HG02623 (cell line): Measurements from ENCODE around the gene PINK1.

Experiments used
- ATAC-seq: cut with Tn5 transposase; IDR thresholded peaks from one replicate; pipeline ENCODE4 v1.9.1; 2021; ENCODE audit warnings: moderate library complexity; ENCODE audit not compliant: unreplicated experiment

Gene PINK1

GRCh38 chr1:20610970-20611369 lies 22.3 kb upstream of the PINK1 start:
- no peak for ATAC-seq

DNA sequence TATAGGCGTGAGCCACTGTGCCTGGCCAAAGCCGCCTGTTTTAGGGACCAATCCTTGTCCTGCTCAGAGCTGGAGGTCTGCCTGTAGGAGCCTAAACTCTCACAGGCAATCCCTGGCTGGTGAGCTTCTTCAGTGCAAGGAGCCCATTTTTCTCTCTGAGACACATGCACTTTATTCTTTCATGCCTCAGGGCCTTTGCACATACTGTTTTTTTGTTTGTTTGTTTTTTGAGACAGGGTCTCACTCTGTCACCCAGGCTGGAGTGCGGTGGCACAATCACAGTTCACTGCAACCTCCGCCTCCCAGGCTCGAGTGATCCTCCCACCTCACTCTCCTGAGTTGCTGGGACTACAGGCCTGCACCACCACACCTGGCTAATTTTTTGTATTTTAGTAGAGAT lies 21.6 kb upstream of the PINK1 start:
- no peak for ATAC-seq

- ATAC-seq = no peak
These were observed 21.0 kb upstream of the PINK1 start for GRCh38 chr1:20612221-20612746.

- ATAC-seq = no peak
These were observed 19.1 kb upstream of the PINK1 start for GRCh38 chr1:20614131-20614579.

GRCh38 chr1:20615946-20616846 lies 17.1 kb upstream of the PINK1 start:
- ATAC-seq = no peak

DNA sequence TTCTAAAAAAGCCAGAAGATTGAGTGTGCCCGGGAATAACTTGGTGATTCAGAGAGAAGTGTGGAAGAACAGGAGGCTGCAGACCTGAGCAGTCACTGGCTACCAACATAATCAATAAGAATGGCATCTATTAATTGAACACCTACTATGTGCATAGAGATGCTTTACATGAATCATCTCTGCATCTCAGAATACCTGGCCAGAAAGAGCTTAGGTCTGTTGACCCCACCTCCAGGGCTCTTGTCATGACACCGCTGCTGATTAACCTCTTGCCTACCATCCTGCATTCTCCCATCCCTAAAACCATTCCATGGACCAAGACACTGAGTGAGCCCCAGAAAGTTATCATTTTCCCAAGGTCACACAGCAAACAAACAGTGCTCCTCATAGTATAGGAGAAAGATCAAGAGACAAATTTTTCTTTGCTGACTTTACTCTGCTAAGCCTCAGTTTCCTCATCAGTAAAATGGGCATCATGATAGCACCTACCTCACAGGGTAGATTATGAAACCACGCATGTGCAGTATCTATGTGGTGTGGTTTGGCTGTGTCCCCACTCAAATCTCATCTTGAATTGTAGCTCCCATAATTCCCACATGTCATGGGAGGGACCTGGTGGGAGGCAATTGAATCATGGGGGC lies 16.3 kb upstream of the PINK1 start:
- no peak for ATAC-seq

GRCh38 chr1:20618550-20618949 lies 14.7 kb upstream of the PINK1 start:
- ATAC-seq = no peak

- ATAC-seq = no peak
These were observed 13.3 kb upstream of the PINK1 start for GRCh38 chr1:20619999-20620398.

GRCh38 chr1:20621012-20621411 lies 12.2 kb upstream of the PINK1 start:
- no peak for ATAC-seq

DNA sequence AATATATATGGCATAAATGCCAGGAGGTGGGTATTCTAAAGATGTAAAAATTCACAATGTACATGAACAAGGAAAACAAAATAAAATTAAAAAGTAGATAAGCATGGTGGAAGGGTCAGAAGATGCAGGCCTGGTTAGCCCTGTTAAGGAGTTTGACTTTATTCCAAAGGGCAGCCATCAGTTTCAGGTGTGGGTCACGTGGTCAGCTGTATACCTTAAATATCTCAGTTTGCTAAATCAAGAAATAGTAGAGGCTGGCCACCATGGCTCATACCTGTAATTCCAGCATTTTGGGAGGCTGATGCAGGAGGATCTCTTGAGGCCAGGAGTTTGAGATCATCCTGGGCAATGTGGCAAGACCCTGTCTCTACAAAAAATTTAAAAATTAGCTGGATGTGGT lies 8.5 kb upstream of the PINK1 start:
- ATAC-seq = no peak

DNA sequence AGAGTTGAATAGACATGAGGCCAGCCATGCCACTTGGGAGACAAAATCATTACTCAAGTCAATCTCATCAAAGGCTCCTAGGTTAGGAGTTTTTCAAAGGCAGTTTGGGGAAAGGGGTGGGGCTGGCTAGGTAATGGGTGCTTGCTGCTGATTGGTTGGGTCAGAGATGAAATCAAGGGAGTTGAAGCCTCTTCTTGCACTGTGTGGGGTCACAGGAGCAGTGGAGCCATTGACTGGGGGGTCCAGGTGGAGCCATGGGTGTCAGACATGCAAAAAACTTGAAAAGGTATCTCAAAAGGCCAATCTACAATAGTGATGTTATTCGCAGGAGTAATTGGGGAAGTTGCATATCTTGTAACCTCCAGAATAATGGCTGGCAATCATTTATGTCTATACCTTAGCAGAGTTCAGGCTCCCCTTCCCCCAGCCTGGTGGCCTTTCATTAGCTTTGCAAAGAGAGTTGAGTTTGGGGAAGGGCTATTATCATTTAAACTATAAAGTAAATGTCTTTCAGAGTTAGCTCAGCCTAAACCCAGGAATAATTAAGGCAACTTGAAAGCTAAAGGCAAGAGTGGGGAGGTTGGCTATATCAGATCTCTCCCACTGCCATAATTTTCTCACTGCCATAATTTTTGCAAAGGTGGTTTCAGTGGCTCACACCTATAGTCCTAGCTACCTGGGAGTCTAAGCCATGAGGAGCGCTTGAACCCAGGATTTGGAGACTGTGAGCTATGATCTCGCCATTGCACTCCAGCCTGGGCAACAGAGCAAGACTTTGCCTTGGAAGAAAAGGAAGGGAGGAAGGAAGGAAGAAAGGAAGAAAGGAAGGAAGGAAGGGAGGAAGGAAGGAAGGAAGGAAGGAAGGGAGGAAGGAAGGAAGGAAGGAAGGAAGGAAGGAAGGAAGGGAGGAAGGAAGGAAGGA lies 7.8 kb upstream of the PINK1 start:
- no peak for ATAC-seq

DNA sequence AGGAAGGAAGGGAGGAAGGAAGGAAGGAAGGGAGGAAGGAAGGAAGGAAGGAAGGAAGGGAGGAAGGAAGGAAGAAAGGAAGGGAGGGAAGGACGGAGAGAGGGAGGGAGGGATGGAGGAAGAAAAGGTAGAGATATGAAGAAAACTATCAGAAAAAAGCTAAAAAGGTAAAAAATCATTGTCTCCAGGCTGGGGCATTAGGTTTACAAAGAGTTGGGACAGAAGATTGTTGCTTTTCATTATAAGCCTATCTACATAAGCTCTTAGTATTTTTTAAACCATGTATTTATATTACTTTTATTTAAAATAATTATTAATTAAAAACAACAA lies 7.2 kb upstream of the PINK1 start:
- ATAC-seq = no peak

DNA sequence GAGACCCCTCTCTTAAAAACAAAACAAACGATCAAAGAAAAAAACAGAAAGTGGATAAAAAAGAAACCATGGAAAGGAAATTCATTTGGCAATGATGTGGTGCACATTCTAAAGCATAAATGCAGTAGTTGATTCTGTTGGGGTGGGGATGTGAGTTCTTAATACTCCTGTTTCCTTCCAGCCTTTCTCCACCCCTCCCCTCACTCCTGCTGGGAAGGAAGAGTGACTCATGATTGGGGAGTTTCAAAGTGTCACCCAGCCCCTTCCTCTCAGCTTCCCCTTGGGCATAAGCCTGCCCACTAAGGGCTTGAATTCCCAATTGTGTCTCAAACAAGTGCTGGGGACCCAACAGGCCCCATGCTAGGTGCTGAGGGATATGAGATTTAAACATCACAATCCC lies 6.7 kb upstream of the PINK1 start:
- ATAC-seq = no peak

DNA sequence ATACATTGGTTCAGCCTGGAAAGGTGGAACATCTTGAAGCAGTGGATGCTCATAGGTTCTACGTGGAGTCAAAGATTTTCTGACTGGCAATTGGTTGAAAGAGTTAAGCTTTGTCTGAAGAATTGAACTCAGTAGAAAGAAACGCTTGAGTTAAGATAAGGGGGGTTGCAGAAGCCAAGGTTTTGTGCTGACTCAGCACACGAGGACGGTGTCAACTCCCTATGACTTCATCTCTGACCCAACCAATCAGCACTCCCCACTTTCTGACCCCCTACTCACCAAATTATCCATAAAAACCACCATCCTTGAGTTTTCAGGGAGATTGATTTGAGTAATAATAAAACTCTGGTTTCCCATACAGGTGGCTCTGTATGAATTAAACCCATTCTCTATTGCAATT lies 2.5 kb upstream of the PINK1 start:
- no peak for ATAC-seq

GRCh38 chr1:20632386-20632785 lies 872 bp upstream of the PINK1 start:
- ATAC-seq = no peak

- ATAC-seq = no peak
These were observed 871 bp downstream of the PINK1 start for GRCh38 chr1:20634065-20634593.

- no peak for ATAC-seq
These were observed 1.4 kb downstream of the PINK1 start for GRCh38 chr1:20634594-20635084.

GRCh38 chr1:20636785-20637347 lies 3.6 kb downstream of the PINK1 start:
- no peak for ATAC-seq

DNA sequence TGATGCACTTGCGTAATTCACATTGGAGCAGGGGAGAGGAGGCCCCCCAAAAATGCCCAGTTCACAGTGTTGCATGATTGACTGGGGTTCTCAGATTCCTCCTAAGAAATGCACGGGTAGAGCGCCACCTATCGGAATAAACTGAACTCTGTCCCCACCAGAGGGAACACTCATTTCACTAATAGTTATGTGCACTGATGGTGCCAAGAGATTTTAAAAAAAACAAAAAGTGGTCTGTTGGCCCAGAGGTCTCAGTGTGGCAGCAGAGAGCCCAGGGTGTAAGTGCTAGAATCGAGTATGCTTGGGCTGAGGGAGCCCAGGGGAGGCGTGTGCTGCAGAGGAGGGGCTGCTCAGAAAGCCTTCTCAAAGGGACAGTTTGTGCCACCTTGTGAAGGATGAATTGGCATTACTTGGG lies 6.9 kb downstream of the PINK1 start:
- no peak for ATAC-seq

DNA sequence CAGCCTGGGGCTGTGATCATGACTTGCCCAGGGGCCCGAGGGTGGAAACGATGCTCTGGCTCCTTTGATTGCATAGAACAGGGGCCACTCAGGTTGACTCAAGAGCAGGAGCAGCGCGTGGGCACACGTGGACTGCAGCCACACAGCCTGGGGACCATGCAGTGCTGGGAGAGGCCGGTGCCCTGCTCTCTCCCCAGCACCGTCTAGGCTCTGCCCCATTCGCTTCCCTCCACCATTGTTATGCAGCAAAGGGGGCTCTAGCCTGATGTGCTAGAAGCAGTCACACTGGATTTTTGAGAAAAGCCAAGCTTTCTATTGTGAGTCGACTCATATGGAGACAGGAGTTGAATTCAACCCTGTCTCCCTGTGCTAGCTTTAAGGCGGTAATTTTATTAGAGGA lies 8.7 kb downstream of the PINK1 start:
- no peak for ATAC-seq
